ENCODE data around the gene USP31.

USP31 gene

GRCh38 chr16:23072084-23072599, 77.1 kb downstream of the USP31 start:
- peak; percentile 63 for DNase-seq (ENCODE audit: low read depth)
- no peak for TF ChIP-seq CTCF (IDR thresholded peaks at IDR 0.05; ENCODE audit: control insufficient read depth, extremely low read depth, insufficient read depth)
- no peak overlapping the region for H3K4me3 ChIP-seq (ENCODE audit: low read depth, low read length)

GRCh38 chr16:23071196-23072083, 77.8 kb downstream of the USP31 start:
- DNase-seq (ENCODE audit: low read depth): no peak
- TF ChIP-seq CTCF (IDR thresholded peaks at IDR 0.05; ENCODE audit: control insufficient read depth, extremely low read depth, insufficient read depth): no peak
- H3K4me3 ChIP-seq (ENCODE audit: low read depth, low read length): no peak overlapping the region

- no peak for DNase-seq (ENCODE audit: low read depth)
- no peak for TF ChIP-seq CTCF (IDR thresholded peaks at IDR 0.05; ENCODE audit: control insufficient read depth, extremely low read depth, insufficient read depth)
- no peak overlapping the region for H3K4me3 ChIP-seq (ENCODE audit: low read depth, low read length)
Measured at GRCh38 chr16:23069844-23070243, 79.4 kb downstream of the USP31 start.

- TF ChIP-seq CTCF (IDR thresholded peaks at IDR 0.05; ENCODE audit: control insufficient read depth, extremely low read depth, insufficient read depth): no peak
- H3K4me3 ChIP-seq (ENCODE audit: low read depth, low read length): no peak overlapping the region
- no peak for DNase-seq (ENCODE audit: low read depth)
Measured at GRCh38 chr16:23068079-23068736, 81.0 kb downstream of the USP31 start.

- no peak overlapping the region for H3K4me3 ChIP-seq (ENCODE audit: low read depth, low read length)
- DNase-seq (ENCODE audit: low read depth): no peak
Measured at GRCh38 chr16:23066676-23067075, 82.6 kb downstream of the USP31 start.

GRCh38 chr16:23064639-23065038, 84.6 kb downstream of the USP31 start:
- DNase-seq (ENCODE audit: low read depth): no peak
- no peak overlapping the region for H3K4me3 ChIP-seq (ENCODE audit: low read depth, low read length)
- no peak for TF ChIP-seq CTCF (IDR thresholded peaks at IDR 0.05; ENCODE audit: control insufficient read depth, extremely low read depth, insufficient read depth)

More at GRCh38 chr16:23066676-23067075, 82.6 kb downstream of the USP31 start:
- no peak for TF ChIP-seq CTCF (IDR thresholded peaks at IDR 0.05; ENCODE audit: control insufficient read depth, extremely low read depth, insufficient read depth)
